Skeletal muscle cell (primary cell): ENCODE data around the gene MORF4L1.
"Not testable (repeated sequence)": the region's sequence is repeated elsewhere in the genome, so short reads cannot be mapped to it uniquely, and the experiment has no call there.

ENCODE experiments used
- DNase-seq: peaks from one replicate; pipeline ENCODE4 v3.0.0-alpha.2; 2010; ENCODE audit warnings: low read depth
- H3K4me3 ChIP-seq: 2 replicates; pipeline ENCODE4 v1.5.1; 2011; ENCODE audit warnings: low read depth, mild to moderate bottlenecking, control low read depth, low read length, moderate library complexity

MORF4L1 gene

DNA sequence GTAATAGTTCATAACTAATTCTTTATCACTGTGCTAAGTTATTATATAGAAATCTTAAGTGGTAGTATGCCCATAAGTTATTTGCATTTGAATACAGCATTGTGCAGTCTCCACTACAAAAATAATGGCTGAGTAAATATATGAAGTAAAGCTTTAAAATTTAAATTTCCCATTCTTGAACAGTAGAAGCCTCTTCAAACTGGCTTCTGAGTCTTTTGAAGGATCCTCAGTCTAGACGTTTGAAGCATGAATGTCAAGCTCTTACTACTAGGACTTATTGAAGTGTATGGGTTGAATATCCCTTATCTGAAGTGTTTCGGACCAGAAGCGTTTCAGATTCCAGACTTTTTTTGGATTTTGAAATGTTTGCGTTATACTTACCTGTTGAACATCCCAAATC is 16.3 kb downstream of the MORF4L1 start:
- H3K4me3 ChIP-seq, result no peak overlapping the region
- no peak for DNase-seq

DNA sequence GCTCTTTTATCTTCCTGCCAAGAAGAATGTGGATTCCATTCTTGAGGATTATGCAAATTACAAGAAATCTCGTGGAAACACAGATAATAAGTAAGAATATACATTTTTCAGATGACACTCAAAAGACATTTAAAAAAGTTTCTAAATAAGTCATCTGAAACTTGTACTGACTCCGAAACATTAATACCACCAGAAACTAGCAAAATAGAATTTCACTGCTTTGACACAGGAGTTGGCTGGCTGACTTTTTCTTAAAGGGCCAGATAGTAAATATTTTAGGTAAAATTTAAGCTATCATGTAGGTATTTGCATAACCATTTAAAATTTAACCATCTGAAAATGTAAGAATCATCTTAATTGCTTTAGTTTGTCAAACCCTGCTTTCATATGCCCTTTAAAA is 20.8 kb downstream of the MORF4L1 start:
- H3K4me3 ChIP-seq, result no peak overlapping the region
- no peak for DNase-seq

DNA sequence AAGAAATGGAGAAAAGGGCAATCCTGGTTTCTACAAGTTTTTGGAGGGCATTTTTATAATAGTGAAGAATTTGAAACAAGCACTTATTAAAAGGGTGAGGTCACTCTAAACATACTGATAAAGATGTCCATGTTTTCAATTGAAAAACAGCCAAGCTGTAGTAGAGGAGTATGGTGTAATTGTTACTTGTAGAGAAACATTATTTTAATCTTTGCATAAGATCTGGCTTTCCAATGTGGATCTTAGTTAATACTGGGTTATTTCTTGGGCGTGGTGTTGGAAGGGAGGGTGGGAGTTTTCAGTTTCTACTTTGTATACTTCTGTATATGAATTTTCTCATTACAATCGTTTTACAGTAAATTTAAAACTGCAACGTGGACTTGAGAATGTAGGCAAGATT is 22.8 kb downstream of the MORF4L1 start:
- H3K4me3 ChIP-seq, result no peak overlapping the region
- DNase-seq, result no peak

DNA sequence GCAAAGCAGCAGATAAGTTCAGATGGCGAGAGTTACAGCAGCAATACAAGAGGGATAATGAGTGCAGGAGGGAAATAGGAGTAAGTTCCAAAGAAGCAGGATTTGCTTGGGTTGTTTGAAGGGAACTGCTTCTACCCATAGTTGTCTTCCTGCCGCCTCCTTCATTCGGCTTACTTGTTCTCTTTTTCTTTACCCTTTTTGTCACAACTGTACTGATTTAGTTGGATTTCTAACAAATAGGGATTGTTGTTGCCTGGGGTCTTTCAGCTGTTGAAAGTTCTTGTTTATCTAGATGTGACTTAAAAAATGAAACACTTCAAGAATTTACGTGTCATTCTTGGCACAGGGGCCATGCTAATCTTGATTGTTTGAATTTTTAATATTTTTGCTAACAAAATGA is 25.9 kb downstream of the MORF4L1 start:
- no peak for DNase-seq
- H3K4me3 ChIP-seq, result no peak overlapping the region

DNA sequence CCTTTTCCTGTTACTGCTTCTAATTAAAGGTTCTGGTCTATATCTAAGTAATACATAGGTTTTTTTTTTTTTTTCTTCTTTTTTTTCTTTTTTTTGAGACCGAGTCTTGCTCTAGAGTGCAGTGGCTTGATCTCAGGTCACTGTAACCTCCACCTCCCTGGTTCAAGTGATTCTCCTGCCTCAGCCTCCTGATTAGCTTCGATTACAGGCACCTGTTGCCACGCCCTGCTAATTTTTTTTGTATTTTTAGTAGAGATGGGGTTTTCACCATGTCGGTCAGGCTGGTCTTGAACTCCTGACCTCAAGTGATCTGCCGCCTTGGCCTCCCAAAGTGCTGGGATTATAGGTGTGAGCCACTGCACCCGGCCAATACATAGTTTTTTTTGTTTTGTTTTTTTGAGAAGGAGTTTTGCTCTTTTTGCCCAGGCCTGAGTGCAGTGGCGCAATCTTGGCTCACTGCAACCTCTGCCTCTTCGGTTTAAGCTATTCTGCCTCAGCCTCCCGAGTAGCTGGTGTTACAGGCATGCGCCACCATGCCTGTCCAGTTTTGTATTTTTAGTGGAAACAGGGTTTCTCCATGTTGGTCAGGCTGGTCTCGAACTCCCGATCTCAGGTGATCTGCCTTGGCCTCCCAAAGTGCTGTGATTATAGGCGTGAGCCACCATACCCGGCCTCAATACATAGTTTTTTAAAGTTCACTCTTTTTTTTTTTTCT is 28.3 kb downstream of the MORF4L1 start:
- H3K4me3 ChIP-seq, DNase-seq: not testable (repeated sequence)

DNA sequence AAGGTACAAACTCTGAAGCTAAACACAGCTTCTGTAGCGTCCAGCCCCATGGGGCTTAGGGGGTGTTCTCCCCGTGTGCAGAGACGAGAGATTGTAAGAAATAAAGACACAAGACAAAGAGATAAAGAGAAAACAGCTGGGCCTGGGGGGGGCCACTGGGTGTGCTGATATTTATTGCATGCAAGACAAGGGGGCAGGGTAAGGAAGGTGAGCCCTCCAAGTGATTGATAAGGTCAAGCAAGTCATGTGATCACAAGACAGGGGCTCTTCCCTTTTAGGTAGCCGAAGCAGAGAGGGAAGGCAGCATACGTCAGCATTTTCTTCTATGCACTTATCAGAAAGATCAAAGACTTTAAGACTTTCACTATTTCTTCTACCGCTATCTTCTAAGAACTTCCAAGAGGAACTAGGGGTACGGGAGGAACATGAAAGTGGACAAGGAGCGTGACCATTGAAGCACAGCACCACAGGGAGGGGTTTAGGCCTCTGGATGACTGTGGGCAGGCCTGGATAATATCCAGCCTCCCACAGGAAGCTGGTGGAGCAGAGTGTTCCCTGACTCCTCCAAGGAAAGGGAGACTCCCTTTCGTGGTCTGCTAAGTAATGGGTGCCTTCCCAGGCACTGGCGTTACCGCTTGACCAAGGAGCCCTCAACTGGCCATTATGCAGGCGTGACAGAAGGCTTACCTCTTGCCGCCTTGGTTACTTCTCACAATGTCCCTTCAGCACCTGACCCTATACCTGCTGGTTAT is 29.8 kb downstream of the MORF4L1 start:
- not testable (repeated sequence) for DNase-seq, H3K4me3 ChIP-seq

DNA sequence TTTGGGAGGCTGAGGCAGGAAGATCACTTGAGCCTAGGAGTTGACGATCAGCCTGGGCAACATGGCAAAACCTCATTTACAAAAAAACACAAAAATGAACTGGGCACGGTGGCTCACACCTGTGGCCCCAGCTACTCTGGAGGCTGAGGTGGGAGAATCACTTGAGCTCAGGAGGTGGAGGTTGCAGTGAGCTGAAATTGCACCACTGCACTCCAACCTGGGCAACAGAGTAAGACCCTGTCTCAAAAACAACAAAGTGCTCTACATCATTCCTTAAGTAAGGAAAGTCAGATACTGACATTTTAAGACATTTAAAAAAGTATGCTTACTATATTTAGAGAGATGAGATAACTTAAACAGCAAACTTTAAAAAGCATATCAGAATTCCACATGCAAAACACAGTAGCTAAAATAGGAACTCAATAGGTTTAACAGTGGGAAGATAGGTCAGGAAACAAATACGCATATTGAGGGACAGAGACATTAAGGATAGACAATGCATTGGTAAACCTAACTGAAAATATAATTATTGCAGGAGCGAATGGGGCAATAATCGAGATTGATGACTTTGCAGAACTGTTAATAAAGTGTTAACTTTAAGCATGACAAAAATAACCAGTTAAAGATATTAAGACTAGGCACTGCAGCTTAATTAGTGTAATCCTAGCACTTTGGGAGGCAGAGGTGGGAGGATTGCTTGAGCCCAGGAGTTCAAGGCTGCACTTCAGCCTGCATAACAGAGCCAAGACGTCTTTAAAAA is 32.1 kb downstream of the MORF4L1 start:
- no peak for DNase-seq
- H3K4me3 ChIP-seq, result no peak overlapping the region

DNA sequence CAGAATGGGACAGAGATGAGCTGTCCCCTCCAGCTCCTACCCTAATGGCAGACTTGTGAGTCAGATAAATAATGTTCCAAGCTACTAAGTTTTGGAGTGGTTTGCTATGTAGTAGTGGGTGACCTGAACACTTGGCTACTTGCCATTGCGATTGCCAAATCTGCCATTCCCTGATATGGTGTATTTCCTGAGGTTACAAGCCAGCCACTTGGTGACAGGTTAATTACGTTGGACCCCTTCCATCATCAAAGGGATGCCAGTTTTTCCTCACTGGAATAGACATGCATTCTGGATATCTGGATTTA is 33.6 kb downstream of the MORF4L1 start:
- no peak overlapping the region for H3K4me3 ChIP-seq
- DNase-seq, result peak; percentile 74

DNA sequence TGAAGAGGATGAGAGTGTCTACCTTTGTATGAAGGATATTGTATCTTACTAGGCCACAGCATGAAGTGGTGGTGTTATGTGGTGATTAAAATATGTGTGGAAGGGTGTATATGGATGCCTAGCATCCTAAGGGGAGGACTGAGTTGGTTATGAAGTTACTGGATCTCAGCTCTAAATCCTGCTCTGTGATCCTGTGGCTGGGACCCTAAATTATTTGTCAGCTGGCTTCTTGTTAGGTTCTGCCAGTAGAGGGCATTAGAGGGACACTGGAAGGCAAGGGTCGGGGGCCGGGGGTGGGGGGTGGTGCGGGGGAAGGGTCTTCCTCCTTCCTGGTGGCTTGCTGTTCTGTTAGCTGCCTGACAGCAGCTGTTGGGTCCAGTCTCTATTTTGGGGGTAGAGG is 34.9 kb downstream of the MORF4L1 start:
- DNase-seq, result no peak
- no peak overlapping the region for H3K4me3 ChIP-seq

DNA sequence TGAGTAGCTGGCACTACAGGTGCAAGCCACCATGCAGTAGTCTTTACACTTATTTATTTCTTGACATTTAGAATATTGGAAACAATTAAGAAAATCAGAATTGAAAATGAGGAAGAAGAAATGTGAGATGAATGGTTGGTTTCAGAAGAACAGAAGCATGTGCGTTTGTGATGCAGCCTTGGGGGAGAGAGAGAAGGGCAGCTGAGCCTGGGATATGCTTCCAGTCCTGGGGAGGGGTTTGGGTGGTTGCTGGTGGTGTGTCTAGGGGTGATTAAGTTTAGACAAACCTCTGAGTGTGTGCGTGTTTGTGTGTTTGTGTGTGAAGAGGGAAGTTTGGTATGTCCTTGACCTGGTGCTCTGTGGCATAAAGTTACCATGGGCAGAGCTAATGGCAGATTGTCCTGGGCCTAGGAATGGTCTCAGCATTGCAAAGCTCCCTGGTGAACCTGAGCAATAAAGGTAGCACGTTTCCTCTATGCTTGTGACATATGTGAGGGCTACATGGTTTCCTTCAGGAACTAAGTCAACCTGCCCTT is 36.5 kb downstream of the MORF4L1 start:
- DNase-seq, result no peak
- no peak overlapping the region for H3K4me3 ChIP-seq

DNA sequence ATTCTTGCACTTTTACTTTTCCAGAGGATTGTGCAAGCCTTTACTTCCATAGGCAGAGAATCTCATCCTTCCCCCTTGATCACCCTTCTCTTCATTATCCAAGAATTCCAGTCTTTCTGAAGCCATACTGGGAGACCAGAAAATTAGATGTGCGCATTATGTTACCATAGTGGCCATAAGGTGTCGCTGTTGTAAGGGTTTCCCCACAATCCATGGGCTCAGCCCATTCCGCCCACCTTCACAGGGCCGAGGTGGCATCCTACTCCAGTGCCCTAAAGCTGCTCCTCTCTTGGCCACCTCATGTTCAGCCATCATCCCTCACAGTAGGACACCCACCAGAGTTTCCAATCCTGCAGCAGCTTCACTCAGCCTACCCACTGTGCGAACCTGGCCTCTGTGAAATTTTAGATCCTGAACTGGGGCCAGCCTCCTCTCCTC is 37.1 kb downstream of the MORF4L1 start:
- no peak for DNase-seq

DNA sequence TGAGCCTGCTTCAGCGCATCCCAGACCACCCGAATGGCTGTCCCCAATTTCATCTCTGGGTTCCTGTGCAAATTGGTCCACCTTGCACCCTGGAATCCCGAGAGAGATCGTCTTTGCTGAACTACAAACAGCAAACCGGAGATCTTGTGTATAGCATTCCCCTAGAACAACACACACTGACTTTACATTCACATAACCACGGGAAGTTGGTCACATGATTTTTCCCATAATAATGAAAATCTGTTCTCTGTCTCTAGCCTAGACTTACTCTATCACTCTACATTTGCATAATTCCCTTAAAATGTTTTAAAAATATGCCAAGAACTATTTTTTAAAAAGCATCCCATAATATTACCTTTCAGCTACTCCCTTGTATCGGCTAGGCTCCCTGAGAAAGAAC is 37.6 kb downstream of the MORF4L1 start:
- DNase-seq, result no peak
- no peak overlapping the region for H3K4me3 ChIP-seq

More for the DNA sequence above, 37.1 kb downstream of the MORF4L1 start:
- no peak overlapping the region for H3K4me3 ChIP-seq

DNA sequence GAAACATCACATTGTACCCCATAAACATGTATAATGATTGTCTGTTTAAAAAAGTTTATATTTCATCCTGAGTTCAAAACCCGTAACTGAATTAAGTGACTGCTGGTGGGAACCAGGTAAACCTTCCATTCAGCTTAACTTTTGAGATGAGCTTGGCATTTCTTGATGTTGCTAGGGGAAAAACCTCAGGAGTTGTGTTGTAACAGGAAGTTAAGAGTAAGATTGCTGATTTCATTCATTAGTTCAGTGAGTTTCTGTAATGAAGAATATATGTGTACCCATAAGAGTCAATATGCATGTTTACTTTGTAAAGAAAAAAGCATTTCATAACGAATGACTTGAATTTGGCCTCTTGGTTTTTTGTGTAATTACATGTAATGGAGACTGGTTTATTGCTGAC is 39.6 kb downstream of the MORF4L1 start:
- DNase-seq, result no peak
- H3K4me3 ChIP-seq, result no peak overlapping the region

DNA sequence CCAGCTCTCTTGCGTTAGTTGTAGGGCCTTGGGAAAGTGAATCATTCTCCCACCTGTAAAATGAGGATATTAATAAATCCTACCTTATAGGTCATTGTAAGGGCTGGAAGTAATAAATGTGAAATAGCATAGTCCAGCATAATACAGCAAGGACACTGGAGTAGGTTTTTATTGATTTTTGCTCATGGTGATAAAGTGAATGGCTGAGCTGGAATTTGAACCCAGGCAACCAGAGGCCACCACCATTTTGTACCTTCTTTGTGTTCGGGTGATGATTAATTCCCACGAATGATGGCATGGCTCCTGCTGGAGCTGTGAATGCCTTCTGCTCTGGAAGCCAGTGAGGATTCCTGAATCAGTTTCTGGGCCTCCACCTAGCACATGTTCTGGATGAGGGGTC is 40.3 kb downstream of the MORF4L1 start:
- DNase-seq, result no peak
- no peak overlapping the region for H3K4me3 ChIP-seq

DNA sequence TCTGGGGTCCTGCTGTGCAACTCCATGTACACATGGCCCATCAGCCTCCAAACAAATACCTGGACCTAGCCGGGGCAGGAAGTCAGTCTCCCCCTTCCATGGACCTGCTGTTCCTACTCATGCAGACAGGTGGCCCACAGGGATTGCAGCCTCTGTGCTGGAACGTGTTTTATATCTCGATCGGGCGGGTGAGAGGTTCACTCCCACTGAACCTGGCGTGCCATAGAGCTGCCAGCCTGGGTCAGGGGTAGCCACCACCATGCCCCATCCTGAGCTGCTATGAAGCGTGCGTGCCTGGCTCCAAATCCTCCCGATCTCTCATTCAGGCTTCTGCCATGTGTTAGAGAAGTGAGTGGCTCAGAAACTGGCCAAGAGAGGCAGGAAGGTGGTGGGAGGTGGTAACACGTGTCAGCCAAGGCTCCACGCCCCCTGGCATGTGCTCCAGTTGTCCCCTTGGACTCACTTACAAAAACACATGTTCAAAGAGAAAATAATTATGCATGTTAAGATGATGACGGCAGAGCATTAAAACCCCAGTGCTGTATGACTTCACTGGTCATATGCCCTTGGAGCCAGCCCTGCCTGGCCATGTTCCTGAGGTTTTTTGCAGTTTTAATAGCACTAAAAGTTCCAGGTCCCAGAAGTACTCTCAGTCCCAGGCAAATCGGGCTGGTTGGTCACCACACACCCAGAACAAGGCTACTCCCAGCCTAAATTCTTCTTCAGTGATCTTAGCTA is 41.5 kb downstream of the MORF4L1 start:
- H3K4me3 ChIP-seq, result no peak overlapping the region
- no peak for DNase-seq

DNA sequence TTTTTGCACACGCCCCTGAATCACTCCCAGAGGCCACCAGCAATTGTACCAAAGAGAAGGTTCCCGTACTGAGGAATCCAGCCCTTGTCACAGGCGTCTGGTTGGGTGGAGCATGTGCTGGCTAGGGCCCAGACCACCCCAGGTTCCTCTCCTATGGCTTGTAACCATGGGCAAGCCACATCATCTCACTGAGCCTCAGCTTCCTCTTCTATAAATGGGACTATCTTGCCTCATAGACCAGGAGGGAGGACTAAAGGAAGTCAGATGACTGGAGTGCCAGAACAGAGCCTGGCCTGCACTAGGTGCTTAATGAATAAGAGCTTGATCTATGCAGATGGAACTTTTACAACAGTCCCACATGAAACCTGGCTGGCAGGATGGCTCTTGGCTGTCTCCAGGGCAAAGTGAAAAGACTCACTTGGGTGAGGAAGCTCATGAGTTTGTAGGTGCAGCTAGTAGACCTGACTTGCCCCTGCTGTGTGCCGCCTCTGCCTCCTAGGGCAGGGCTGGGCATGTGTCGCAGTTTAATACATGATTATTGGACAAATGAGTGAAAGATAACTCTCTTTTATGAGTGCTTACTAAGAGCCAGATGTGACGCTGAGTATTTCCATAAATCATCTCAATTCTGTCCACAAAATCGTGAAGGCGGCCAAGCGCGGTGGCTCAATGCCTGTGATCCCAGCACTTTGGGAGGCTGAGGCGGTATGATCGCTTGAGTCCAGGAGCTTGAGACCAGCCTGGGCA is 42.8 kb downstream of the MORF4L1 start:
- DNase-seq, result no peak
- H3K4me3 ChIP-seq, result no peak overlapping the region

DNA sequence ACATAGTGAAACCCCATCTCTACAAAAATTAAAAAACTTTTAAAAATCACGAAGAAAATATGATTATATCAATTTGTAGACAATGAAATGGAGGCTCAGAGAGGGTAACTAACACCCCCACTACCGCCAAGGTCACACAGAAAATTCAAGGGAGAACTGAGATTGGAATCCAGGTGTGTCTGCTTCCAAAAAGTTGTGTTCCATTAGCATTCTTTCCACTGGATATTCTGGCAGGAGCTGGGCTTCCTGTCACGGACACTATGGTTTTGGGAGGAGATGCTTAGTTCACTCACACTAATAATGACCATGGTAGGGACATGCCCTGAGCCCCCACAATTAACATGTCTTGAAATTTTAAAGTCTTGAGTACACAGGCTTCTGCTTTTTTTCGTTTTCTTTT is 43.4 kb downstream of the MORF4L1 start:
- no peak for DNase-seq
- H3K4me3 ChIP-seq, result no peak overlapping the region

DNA sequence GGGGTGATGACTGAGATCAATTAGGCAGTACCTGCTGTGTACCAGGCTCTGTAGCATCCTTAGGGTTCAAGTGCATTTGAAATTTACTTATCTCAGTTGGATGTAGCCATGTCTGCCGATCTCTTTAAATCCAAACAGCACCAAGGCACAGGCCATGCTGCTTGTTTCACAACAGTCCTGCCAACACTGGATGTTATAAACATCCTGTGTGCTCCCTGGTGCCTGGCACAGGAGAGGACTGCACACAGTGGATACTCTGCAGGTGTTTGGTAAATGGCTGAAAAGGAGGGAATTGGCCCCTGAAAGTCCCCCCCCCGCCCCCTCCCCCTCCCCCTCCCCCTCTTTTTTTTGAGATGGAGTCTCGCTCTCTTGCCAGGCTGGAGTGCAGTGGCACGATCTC is 45.2 kb downstream of the MORF4L1 start:
- no peak overlapping the region for H3K4me3 ChIP-seq
- no peak for DNase-seq

DNA sequence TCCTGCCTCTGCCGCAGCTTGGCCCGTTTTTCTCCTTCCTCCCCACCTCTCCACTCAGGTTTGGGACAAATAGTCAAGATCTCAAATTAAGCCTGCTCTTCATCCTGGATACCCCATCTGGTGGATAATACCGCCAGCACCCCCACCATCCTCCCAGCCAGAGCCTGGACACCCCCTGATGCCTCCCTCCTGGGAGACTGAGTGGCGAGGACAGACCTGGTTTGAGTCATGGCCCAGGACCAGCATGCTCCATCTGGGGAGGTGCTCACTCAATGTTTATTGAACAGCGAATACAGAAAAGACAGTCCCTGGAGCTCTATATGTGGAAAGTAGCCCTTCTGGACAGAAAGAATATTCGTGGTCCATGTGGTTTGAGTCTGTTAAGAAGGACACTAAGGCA is 48.8 kb downstream of the MORF4L1 start:
- DNase-seq, result no peak
- H3K4me3 ChIP-seq, result no peak overlapping the region
